Measurements from ENCODE around the gene MT1B. TPM values are rescaled to one million over a fixed set of nuclear protein-coding genes. Genes with fewer than 3 reads are reported as not detected.

Gene MT1B
- total and polyA plus RNA-seq, 4 donors, result 1.2 to 1.5 TPM; not detected in 2

DNA sequence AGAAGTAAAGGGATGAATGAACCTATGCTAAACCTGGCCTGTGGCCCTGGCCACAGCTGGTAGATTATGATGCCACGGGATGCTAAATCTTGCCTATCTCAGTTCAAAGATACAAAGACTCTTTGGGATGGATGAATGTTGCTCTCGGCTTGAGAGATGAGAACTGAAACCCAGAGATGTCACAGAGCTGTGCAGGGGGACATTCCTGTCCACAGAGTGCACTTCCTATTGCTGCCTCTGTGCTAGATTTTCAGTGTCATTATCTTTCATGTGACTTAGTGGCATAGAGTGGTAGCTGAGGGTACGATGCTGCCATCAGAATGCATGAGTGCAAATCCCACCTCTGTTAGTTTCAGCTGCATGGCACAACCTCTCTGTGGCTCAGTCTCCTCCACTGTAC is 21.6 kb upstream of the MT1B start:
- peaks cover 0 to 3% (median 0%) of the 10 kb centered on the region in 4 donors for H3K36me3 ChIP-seq (ENCODE audit: control insufficient read depth in 4 of 4, insufficient read depth in 3 of 4, low read depth in 1 of 4, low read length in 3 of 4)
- 80% methylated on average over 3 of the region's 3 CpGs for WGBS
- H3K9me3 ChIP-seq (ENCODE audit: control insufficient read depth in 4 of 4, low read length in 3 of 4), result no peaks in the 10 kb centered on the region
- DNase-seq (ENCODE audit: low spot score), result no peak
- TF ChIP-seq TAF1 (conservative IDR thresholded peaks at IDR 0.05) (no peak), FOXA2 (IDR thresholded peaks at IDR 0.05) (no peak), JUND (IDR thresholded peaks at IDR 0.05) (no peak)
- TF ChIP-seq, protein P1, sequence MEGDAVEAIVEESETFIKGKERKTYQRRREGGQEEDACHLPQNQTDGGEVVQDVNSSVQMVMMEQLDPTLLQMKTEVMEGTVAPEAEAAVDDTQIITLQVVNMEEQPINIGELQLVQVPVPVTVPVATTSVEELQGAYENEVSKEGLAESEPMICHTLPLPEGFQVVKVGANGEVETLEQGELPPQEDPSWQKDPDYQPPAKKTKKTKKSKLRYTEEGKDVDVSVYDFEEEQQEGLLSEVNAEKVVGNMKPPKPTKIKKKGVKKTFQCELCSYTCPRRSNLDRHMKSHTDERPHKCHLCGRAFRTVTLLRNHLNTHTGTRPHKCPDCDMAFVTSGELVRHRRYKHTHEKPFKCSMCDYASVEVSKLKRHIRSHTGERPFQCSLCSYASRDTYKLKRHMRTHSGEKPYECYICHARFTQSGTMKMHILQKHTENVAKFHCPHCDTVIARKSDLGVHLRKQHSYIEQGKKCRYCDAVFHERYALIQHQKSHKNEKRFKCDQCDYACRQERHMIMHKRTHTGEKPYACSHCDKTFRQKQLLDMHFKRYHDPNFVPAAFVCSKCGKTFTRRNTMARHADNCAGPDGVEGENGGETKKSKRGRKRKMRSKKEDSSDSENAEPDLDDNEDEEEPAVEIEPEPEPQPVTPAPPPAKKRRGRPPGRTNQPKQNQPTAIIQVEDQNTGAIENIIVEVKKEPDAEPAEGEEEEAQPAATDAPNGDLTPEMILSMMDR (IDR thresholded peaks at IDR 0.05; ENCODE audit: low read depth, low read length, missing input control), result no peak
- TF ChIP-seq, protein P2, sequence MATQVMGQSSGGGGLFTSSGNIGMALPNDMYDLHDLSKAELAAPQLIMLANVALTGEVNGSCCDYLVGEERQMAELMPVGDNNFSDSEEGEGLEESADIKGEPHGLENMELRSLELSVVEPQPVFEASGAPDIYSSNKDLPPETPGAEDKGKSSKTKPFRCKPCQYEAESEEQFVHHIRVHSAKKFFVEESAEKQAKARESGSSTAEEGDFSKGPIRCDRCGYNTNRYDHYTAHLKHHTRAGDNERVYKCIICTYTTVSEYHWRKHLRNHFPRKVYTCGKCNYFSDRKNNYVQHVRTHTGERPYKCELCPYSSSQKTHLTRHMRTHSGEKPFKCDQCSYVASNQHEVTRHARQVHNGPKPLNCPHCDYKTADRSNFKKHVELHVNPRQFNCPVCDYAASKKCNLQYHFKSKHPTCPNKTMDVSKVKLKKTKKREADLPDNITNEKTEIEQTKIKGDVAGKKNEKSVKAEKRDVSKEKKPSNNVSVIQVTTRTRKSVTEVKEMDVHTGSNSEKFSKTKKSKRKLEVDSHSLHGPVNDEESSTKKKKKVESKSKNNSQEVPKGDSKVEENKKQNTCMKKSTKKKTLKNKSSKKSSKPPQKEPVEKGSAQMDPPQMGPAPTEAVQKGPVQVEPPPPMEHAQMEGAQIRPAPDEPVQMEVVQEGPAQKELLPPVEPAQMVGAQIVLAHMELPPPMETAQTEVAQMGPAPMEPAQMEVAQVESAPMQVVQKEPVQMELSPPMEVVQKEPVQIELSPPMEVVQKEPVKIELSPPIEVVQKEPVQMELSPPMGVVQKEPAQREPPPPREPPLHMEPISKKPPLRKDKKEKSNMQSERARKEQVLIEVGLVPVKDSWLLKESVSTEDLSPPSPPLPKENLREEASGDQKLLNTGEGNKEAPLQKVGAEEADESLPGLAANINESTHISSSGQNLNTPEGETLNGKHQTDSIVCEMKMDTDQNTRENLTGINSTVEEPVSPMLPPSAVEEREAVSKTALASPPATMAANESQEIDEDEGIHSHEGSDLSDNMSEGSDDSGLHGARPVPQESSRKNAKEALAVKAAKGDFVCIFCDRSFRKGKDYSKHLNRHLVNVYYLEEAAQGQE (IDR thresholded peaks at IDR 0.05), result no peak
- no peak overlapping the region for H3K4me3 ChIP-seq (ENCODE audit: low read depth in 1 of 3, low read length in 3 of 3)
- H3K27me3 ChIP-seq (ENCODE audit: control insufficient read depth in 4 of 4, insufficient read depth in 4 of 4, low read length in 3 of 4), result no peaks in the 10 kb centered on the region
- peaks cover 0 to 24% (median 7%) of the 10 kb centered on the region in 4 donors for H3K4me1 ChIP-seq (ENCODE audit: control insufficient read depth in 4 of 4, insufficient read depth in 4 of 4, low read length in 3 of 4)
- H3K27ac ChIP-seq (ENCODE audit: low read depth in 1 of 2, low read length in 2 of 2), result peak overlapping the region; percentile 26 to 83
- H3K9ac ChIP-seq (ENCODE audit: low read depth in 1 of 2, low read length in 2 of 2), result no peak overlapping the region

DNA sequence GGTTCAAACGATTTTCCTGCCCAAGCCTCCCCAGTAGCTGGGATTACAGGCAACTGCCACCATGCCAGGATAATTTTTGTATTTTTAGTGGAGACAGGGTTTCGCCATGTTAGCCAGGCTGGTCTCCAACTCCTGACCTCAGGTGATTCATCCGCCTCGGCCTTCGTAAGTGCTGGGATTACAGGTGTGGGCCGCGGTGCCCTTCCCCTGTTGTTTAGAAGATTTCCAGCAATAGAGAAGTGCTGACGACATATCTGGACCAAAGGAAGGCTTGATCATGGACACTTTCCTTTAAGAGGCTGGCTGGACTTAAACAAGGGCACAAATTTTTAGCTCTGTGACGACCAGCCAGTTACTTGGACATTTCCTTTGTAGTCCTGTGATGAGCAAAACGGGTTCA is 20.5 kb upstream of the MT1B start:
- H3K27ac ChIP-seq (ENCODE audit: low read depth in 1 of 2, low read length in 2 of 2), result peak overlapping the region; percentile 84 to 87
- H3K27me3 ChIP-seq (ENCODE audit: control insufficient read depth in 4 of 4, insufficient read depth in 4 of 4, low read length in 3 of 4), result no peaks in the 10 kb centered on the region

More for the DNA sequence above, 20.5 kb upstream of the MT1B start:
- Histone ChIP-seq H3K4me3 (ENCODE audit: low read depth in 1 of 3, low read length in 3 of 3) (peak overlapping the region in 1 of 3 donors; percentile 23), H3K9me3 (ENCODE audit: control insufficient read depth in 4 of 4, low read length in 3 of 4) (no peaks in the 10 kb centered on the region), H3K9ac (ENCODE audit: low read depth in 1 of 2, low read length in 2 of 2) (no peak overlapping the region), H3K4me1 (ENCODE audit: control insufficient read depth in 4 of 4, insufficient read depth in 4 of 4, low read length in 3 of 4) (peaks cover 2 to 24% (median 7%) of the 10 kb centered on the region in 4 donors), H3K36me3 (ENCODE audit: control insufficient read depth in 4 of 4, insufficient read depth in 3 of 4, low read depth in 1 of 4, low read length in 3 of 4) (peaks cover 0 to 3% (median 0%) of the 10 kb centered on the region in 4 donors)
- TF ChIP-seq, protein P3, sequence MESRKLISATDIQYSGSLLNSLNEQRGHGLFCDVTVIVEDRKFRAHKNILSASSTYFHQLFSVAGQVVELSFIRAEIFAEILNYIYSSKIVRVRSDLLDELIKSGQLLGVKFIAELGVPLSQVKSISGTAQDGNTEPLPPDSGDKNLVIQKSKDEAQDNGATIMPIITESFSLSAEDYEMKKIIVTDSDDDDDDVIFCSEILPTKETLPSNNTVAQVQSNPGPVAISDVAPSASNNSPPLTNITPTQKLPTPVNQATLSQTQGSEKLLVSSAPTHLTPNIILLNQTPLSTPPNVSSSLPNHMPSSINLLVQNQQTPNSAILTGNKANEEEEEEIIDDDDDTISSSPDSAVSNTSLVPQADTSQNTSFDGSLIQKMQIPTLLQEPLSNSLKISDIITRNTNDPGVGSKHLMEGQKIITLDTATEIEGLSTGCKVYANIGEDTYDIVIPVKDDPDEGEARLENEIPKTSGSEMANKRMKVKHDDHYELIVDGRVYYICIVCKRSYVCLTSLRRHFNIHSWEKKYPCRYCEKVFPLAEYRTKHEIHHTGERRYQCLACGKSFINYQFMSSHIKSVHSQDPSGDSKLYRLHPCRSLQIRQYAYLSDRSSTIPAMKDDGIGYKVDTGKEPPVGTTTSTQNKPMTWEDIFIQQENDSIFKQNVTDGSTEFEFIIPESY (IDR thresholded peaks at IDR 0.05), result no peak
- no peak for TF ChIP-seq FOXA2 (IDR thresholded peaks at IDR 0.05)
- TF ChIP-seq, protein P2 (IDR thresholded peaks at IDR 0.05), result no peak
- no peak for TF ChIP-seq HNF4A (conservative IDR thresholded peaks at IDR 0.05)
- TF ChIP-seq FOXA1 (IDR thresholded peaks at IDR 0.05), result no peak
- TF ChIP-seq EGR1 (IDR thresholded peaks at IDR 0.05; ENCODE audit: low read depth in 2 of 2), result no peak
- TF ChIP-seq RAD21 (IDR thresholded peaks at IDR 0.05), result no peak
- TF ChIP-seq SP1 (IDR thresholded peaks at IDR 0.05), result no peak
- TF ChIP-seq, protein P4, sequence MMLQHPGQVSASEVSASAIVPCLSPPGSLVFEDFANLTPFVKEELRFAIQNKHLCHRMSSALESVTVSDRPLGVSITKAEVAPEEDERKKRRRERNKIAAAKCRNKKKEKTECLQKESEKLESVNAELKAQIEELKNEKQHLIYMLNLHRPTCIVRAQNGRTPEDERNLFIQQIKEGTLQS (IDR thresholded peaks at IDR 0.05), result no peak
- TF ChIP-seq JUND (IDR thresholded peaks at IDR 0.05), result no peak
- TF ChIP-seq HNF4G (IDR thresholded peaks at IDR 0.05), result no peak
- TF ChIP-seq, protein P1 (IDR thresholded peaks at IDR 0.05; ENCODE audit: low read depth, low read length, missing input control), result no peak
- no peak for TF ChIP-seq NR2F2 (IDR thresholded peaks at IDR 0.05)
- TF ChIP-seq RXRA (IDR thresholded peaks at IDR 0.05), result no peak
- TF ChIP-seq, protein P5, sequence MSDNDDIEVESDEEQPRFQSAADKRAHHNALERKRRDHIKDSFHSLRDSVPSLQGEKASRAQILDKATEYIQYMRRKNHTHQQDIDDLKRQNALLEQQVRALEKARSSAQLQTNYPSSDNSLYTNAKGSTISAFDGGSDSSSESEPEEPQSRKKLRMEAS (IDR thresholded peaks at IDR 0.05), result no peak
- TF ChIP-seq YY1 (IDR thresholded peaks at IDR 0.05), result no peak
- TF ChIP-seq TAF1 (conservative IDR thresholded peaks at IDR 0.05), result no peak
- TF ChIP-seq GABPA (IDR thresholded peaks at IDR 0.05 in 1 of 2, conservative IDR thresholded peaks at IDR 0.05 in 1 of 2), result no peak
- 85% methylated on average over 10 of the region's 10 CpGs for WGBS
- no peak for DNase-seq (ENCODE audit: low spot score)

Measured in liver (tissue), 9 donors.